KMS-11 (cell line): ENCODE results near the gene RANBP17.

Experiments used
- H2AFZ ChIP-seq: fragments of 200-600 bp; sonication (generic); 2 replicates; pipeline ENCODE4 v1.6.1; 2016; ENCODE audit warnings: antibody characterized with exemption, mixed run types, low read depth
- H3K27ac ChIP-seq: fragments of 200-600 bp; sonication (generic); 2 replicates; pipeline ENCODE4 v1.6.1; 2016; ENCODE audit warnings: mild to moderate bottlenecking, mixed run types
- H3K27me3 ChIP-seq: fragments of 200-600 bp; sonication (generic); 2 replicates; pipeline ENCODE4 v1.6.1; 2017; ENCODE audit warnings: mild to moderate bottlenecking, low read depth, mixed run types, moderate library complexity; ENCODE audit not compliant: insufficient read depth
- H3K36me3 ChIP-seq: fragments of 200-600 bp; sonication (generic); 2 replicates; pipeline ENCODE4 v1.6.1; 2017; ENCODE audit warnings: mild to moderate bottlenecking, mixed run types; ENCODE audit not compliant: insufficient read depth
- H3K4me1 ChIP-seq: fragments of 200-600 bp; sonication (generic); 2 replicates; pipeline ENCODE4 v1.6.1; 2016; ENCODE audit warnings: mild to moderate bottlenecking, low read depth, mixed run types; ENCODE audit not compliant: poor library complexity, severe bottlenecking
- H3K4me2 ChIP-seq: fragments of 200-600 bp; sonication (generic); 2 replicates; pipeline ENCODE4 v1.7.0; 2016; ENCODE audit warnings: mild to moderate bottlenecking, mixed run types
- H3K4me3 ChIP-seq: fragments of 200-600 bp; sonication (generic); IDR thresholded peaks from 2 replicates; pipeline ENCODE4 v1.6.1; 2017; ENCODE audit warnings: low read depth, low read length, mixed read lengths; ENCODE audit not compliant: insufficient read depth
- H3K79me2 ChIP-seq: fragments of 200-600 bp; sonication (generic); 2 replicates; pipeline ENCODE4 v1.6.1; 2016; ENCODE audit warnings: low read depth, mixed run types; ENCODE audit not compliant: insufficient read depth
- H3K9ac ChIP-seq: fragments of 200-600 bp; sonication (generic); 2 replicates; pipeline ENCODE4 v1.6.1; 2016; ENCODE audit warnings: mild to moderate bottlenecking, mixed run types
- H4K20me1 ChIP-seq: fragments of 200-600 bp; sonication (generic); 2 replicates; pipeline ENCODE4 v1.6.1; 2016; ENCODE audit warnings: mild to moderate bottlenecking, mixed run types; ENCODE audit not compliant: insufficient read depth
- CTCF ChIP-seq: fragments of 200-600 bp; sonication (generic); conservative IDR thresholded peaks from 2 replicates; pipeline ENCODE4 v1.6.1; 2017; ENCODE audit warnings: low read depth, mild to moderate bottlenecking, antibody characterized with exemption, low read length, moderate library complexity, mixed read lengths

Gene RANBP17

GRCh38 chr5:171226096-171226754 is 364.4 kb downstream of the RANBP17 start:
- no peak overlapping the region for H3K9ac ChIP-seq
- no peak overlapping the region for H3K4me2 ChIP-seq
- no peaks in the 10 kb centered on the region for H4K20me1 ChIP-seq
- H3K36me3 ChIP-seq: no peaks in the 10 kb centered on the region
- no peak overlapping the region for H3K4me3 ChIP-seq
- H3K4me1 ChIP-seq: no peaks in the 10 kb centered on the region
- H3K27me3 ChIP-seq: no peaks in the 10 kb centered on the region
- no peaks in the 10 kb centered on the region for H3K79me2 ChIP-seq
- no peak overlapping the region for H2AFZ ChIP-seq
- TF ChIP-seq CTCF: no peak
- no peak overlapping the region for H3K27ac ChIP-seq

DNA sequence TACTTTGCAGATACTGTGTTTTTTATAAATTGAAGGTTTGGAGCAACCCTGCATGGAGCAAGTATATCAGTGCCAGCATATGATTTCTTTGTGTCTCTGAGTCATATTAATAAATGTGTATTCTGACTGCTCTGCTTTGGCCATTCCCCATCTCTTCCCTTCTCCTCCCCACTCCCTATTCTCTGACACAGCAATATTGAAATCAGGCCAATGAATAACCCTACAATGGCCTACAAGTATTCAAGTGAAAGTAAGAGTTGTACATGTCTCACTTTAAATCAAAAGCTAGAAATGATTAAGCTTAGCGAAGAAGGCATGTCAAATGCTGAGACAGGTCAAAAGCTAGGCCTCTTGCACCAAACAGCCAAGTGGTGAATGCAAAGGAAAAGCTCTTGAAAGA is 365.0 kb downstream of the RANBP17 start:
- H3K4me1 ChIP-seq: no peaks in the 10 kb centered on the region
- H3K27me3 ChIP-seq: no peaks in the 10 kb centered on the region
- TF ChIP-seq CTCF: no peak
- H4K20me1 ChIP-seq: no peaks in the 10 kb centered on the region
- H3K4me2 ChIP-seq: no peak overlapping the region
- H2AFZ ChIP-seq: no peak overlapping the region
- no peaks in the 10 kb centered on the region for H3K79me2 ChIP-seq
- no peak overlapping the region for H3K27ac ChIP-seq
- no peak overlapping the region for H3K4me3 ChIP-seq
- no peak overlapping the region for H3K9ac ChIP-seq
- H3K36me3 ChIP-seq: no peaks in the 10 kb centered on the region

DNA sequence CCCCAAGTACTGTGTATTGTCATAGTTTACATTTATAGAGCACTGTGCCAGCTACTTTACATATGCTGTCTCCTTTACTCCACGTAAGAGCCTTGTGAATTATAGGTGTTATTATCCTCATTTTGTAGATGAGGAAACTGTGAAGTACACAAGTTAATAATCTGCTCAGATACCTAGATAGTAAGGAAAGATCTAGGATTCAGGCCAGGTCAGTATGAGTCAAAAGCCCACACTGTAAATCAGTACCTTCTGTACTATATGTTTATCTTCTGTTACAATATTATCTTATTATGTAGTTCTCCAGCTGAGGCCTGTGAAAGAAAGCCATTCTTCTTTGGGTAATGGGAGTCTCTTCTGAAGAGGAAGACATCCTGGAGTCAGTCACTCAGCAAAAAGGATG is 374.8 kb downstream of the RANBP17 start:
- Histone ChIP-seq H2AFZ (no peak overlapping the region), H3K27ac (no peak overlapping the region)
- TF ChIP-seq CTCF: no peak

GRCh38 chr5:171242521-171242920 is 380.7 kb downstream of the RANBP17 start:
- Histone ChIP-seq H4K20me1 (no peaks in the 10 kb centered on the region), H3K4me3 (no peak overlapping the region), H3K9ac (no peak overlapping the region), H3K4me2 (no peak overlapping the region), H3K36me3 (no peaks in the 10 kb centered on the region), H3K79me2 (no peaks in the 10 kb centered on the region), H2AFZ (no peak overlapping the region), H3K27ac (no peak overlapping the region), H3K27me3 (no peaks in the 10 kb centered on the region), H3K4me1 (no peaks in the 10 kb centered on the region)
- no peak for TF ChIP-seq CTCF

More for the DNA sequence above, 374.8 kb downstream of the RANBP17 start:
- Histone ChIP-seq H3K4me1 (no peaks in the 10 kb centered on the region), H3K79me2 (no peaks in the 10 kb centered on the region), H3K4me2 (no peak overlapping the region), H3K4me3 (no peak overlapping the region), H3K9ac (no peak overlapping the region), H3K36me3 (no peaks in the 10 kb centered on the region), H3K27me3 (no peaks in the 10 kb centered on the region), H4K20me1 (no peaks in the 10 kb centered on the region)
